Measurements from ENCODE around the gene RPL22.
A peak's percentile ranks its signal among the peaks of the same experiment; 100 is the strongest.

Gene RPL22

GRCh38 chr1:6183520-6183989 lies 15.8 kb downstream of the RPL22 start:
- no peak for DNase-seq
- Histone ChIP-seq H3K4me1 (ENCODE audit: control insufficient read depth, insufficient read depth, low read length, poor library complexity, severe bottlenecking) (peaks cover 15% of the 10 kb centered on the region), H3K4me3 (ENCODE audit: insufficient read depth, low read depth, low read length, poor library complexity, severe bottlenecking) (no peak overlapping the region), H3K9me3 (ENCODE audit: control insufficient read depth, low read length) (no peaks in the 10 kb centered on the region), H3K27me3 (replicated peaks; ENCODE audit: control insufficient read depth, insufficient read depth, low read length, poor library complexity, severe bottlenecking) (peaks cover 17% of the 10 kb centered on the region), H3K36me3 (ENCODE audit: control insufficient read depth, insufficient read depth, low read length) (peaks cover 9% of the 10 kb centered on the region), H3K27ac (ENCODE audit: insufficient read depth, low read length, poor library complexity, severe bottlenecking) (no peak overlapping the region)

DNA sequence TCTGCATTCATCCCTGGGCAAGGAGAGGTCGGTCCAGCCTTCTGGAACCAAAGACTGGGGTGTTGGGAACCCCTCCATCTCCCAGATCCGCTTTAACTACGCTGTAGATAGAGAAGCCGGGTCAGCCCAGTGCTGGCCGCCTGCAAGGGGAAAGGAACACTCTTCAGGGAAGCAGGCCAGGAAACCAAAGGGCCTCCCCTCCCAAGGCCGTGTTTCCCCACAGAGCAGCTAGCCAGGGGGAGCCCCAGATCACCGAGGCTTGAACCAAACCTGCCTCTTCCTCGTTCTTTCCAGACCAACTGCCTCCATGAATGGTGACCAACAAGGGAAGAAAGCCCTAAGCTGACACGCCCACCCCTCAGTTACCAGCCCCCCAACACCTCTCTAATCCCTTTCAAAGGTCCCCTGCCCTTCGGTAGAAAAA lies 18.0 kb downstream of the RPL22 start:
- H3K27ac ChIP-seq (ENCODE audit: insufficient read depth, low read length, poor library complexity, severe bottlenecking) = no peak overlapping the region
- H3K27me3 ChIP-seq (replicated peaks; ENCODE audit: control insufficient read depth, insufficient read depth, low read length, poor library complexity, severe bottlenecking) = peaks cover 33% of the 10 kb centered on the region
- no peak overlapping the region for H3K4me3 ChIP-seq (ENCODE audit: insufficient read depth, low read depth, low read length, poor library complexity, severe bottlenecking)
- no peaks in the 10 kb centered on the region for H3K36me3 ChIP-seq (ENCODE audit: control insufficient read depth, insufficient read depth, low read length)
- no peaks in the 10 kb centered on the region for H3K9me3 ChIP-seq (ENCODE audit: control insufficient read depth, low read length)
- no peak for DNase-seq
- peaks cover 16% of the 10 kb centered on the region for H3K4me1 ChIP-seq (ENCODE audit: control insufficient read depth, insufficient read depth, low read length, poor library complexity, severe bottlenecking)

- Histone ChIP-seq H3K36me3 (ENCODE audit: control insufficient read depth, insufficient read depth, low read length) (no peaks in the 10 kb centered on the region), H3K4me3 (ENCODE audit: insufficient read depth, low read depth, low read length, poor library complexity, severe bottlenecking) (peak overlapping the region; percentile 7), H3K27me3 (replicated peaks; ENCODE audit: control insufficient read depth, insufficient read depth, low read length, poor library complexity, severe bottlenecking) (peaks cover 33% of the 10 kb centered on the region), H3K4me1 (ENCODE audit: control insufficient read depth, insufficient read depth, low read length, poor library complexity, severe bottlenecking) (peaks cover 16% of the 10 kb centered on the region), H3K9me3 (ENCODE audit: control insufficient read depth, low read length) (no peaks in the 10 kb centered on the region), H3K27ac (ENCODE audit: insufficient read depth, low read length, poor library complexity, severe bottlenecking) (no peak overlapping the region)
- DNase-seq = no peak
Observed at GRCh38 chr1:6180707-6181311, 18.6 kb downstream of the RPL22 start.

- Histone ChIP-seq H3K27me3 (replicated peaks; ENCODE audit: control insufficient read depth, insufficient read depth, low read length, poor library complexity, severe bottlenecking) (peaks cover 33% of the 10 kb centered on the region), H3K9me3 (ENCODE audit: control insufficient read depth, low read length) (no peaks in the 10 kb centered on the region), H3K36me3 (ENCODE audit: control insufficient read depth, insufficient read depth, low read length) (no peaks in the 10 kb centered on the region), H3K4me3 (ENCODE audit: insufficient read depth, low read depth, low read length, poor library complexity, severe bottlenecking) (peak within 1 kb of the TSS; percentile 7), H3K27ac (ENCODE audit: insufficient read depth, low read length, poor library complexity, severe bottlenecking) (no peak within 1 kb of the TSS), H3K4me1 (ENCODE audit: control insufficient read depth, insufficient read depth, low read length, poor library complexity, severe bottlenecking) (peaks cover 16% of the 10 kb centered on the region)
- DNase-seq = peak in 1 of 3 donors; percentile 8
Observed at GRCh38 chr1:6180268-6180706, 19.1 kb downstream of the RPL22 start, which contains the start of gene CHD5. CHD5 (minus strand) TSS chr1:6180321; CDS start chr1:6180023, 298 bp downstream.

- peaks cover 33% of the 10 kb centered on the region for H3K27me3 ChIP-seq (replicated peaks; ENCODE audit: control insufficient read depth, insufficient read depth, low read length, poor library complexity, severe bottlenecking)
Observed at GRCh38 chr1:6179564-6180175, 19.7 kb downstream of the RPL22 start.

GRCh38 chr1:6178751-6179563 lies 20.4 kb downstream of the RPL22 start:
- H3K4me1 ChIP-seq (ENCODE audit: control insufficient read depth, insufficient read depth, low read length, poor library complexity, severe bottlenecking) = peaks cover 16% of the 10 kb centered on the region
- no peak overlapping the region for H3K27ac ChIP-seq (ENCODE audit: insufficient read depth, low read length, poor library complexity, severe bottlenecking)
- no peak for DNase-seq
- peaks cover 33% of the 10 kb centered on the region for H3K27me3 ChIP-seq (replicated peaks; ENCODE audit: control insufficient read depth, insufficient read depth, low read length, poor library complexity, severe bottlenecking)
- no peaks in the 10 kb centered on the region for H3K9me3 ChIP-seq (ENCODE audit: control insufficient read depth, low read length)
- H3K4me3 ChIP-seq (ENCODE audit: insufficient read depth, low read depth, low read length, poor library complexity, severe bottlenecking) = no peak overlapping the region
- H3K36me3 ChIP-seq (ENCODE audit: control insufficient read depth, insufficient read depth, low read length) = no peaks in the 10 kb centered on the region

More at GRCh38 chr1:6179564-6180175, 19.7 kb downstream of the RPL22 start:
- H3K27ac ChIP-seq (ENCODE audit: insufficient read depth, low read length, poor library complexity, severe bottlenecking) = no peak overlapping the region
- peaks cover 16% of the 10 kb centered on the region for H3K4me1 ChIP-seq (ENCODE audit: control insufficient read depth, insufficient read depth, low read length, poor library complexity, severe bottlenecking)
- H3K36me3 ChIP-seq (ENCODE audit: control insufficient read depth, insufficient read depth, low read length) = no peaks in the 10 kb centered on the region
- H3K4me3 ChIP-seq (ENCODE audit: insufficient read depth, low read depth, low read length, poor library complexity, severe bottlenecking) = no peak overlapping the region
- DNase-seq = no peak
- H3K9me3 ChIP-seq (ENCODE audit: control insufficient read depth, low read length) = no peaks in the 10 kb centered on the region

DNA sequence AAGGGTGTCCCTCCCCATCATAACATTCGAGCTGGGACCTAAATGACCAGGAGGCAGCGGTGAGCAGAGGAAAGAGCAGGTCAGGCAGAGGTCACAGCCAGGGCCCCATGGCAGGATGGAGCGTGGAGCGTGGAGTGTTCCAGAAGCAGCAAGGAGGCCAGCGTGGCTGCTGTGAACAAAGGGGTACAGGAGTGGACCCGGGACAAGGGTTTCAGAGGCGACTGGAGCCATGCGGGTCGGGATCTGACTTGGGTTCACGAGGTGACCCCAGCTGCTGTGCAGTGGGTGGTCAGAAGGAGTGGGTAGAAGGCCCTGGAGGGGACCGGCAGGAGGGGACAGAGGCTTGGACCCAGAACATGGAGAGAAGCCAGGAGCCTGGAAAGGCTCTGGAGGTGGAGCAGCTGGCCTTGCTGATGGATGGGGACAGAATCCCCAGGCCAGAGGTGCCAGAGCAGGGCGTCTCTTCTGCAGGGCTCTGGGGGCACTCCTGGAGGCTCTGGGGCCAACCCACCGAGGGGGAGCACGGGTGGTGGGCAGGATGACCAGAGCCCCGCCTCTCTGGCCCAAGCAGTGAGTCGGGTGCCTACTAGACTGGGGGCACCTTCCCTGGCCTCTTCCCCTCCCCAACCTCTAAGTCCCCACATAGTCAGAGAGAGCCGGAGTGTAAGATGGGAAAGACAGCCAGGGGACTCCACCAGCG lies 21.6 kb downstream of the RPL22 start:
- no peaks in the 10 kb centered on the region for H3K36me3 ChIP-seq (ENCODE audit: control insufficient read depth, insufficient read depth, low read length)
- peaks cover 33% of the 10 kb centered on the region for H3K27me3 ChIP-seq (replicated peaks; ENCODE audit: control insufficient read depth, insufficient read depth, low read length, poor library complexity, severe bottlenecking)
- no peak overlapping the region for H3K27ac ChIP-seq (ENCODE audit: insufficient read depth, low read length, poor library complexity, severe bottlenecking)
- DNase-seq = no peak
- H3K4me3 ChIP-seq (ENCODE audit: insufficient read depth, low read depth, low read length, poor library complexity, severe bottlenecking) = no peak overlapping the region
- no peaks in the 10 kb centered on the region for H3K9me3 ChIP-seq (ENCODE audit: control insufficient read depth, low read length)
- H3K4me1 ChIP-seq (ENCODE audit: control insufficient read depth, insufficient read depth, low read length, poor library complexity, severe bottlenecking) = peaks cover 16% of the 10 kb centered on the region

GRCh38 chr1:6176779-6177178 lies 22.6 kb downstream of the RPL22 start:
- Histone ChIP-seq H3K9me3 (ENCODE audit: control insufficient read depth, low read length) (no peaks in the 10 kb centered on the region), H3K36me3 (ENCODE audit: control insufficient read depth, insufficient read depth, low read length) (no peaks in the 10 kb centered on the region), H3K27me3 (replicated peaks; ENCODE audit: control insufficient read depth, insufficient read depth, low read length, poor library complexity, severe bottlenecking) (peaks cover 33% of the 10 kb centered on the region), H3K27ac (ENCODE audit: insufficient read depth, low read length, poor library complexity, severe bottlenecking) (no peak overlapping the region), H3K4me1 (ENCODE audit: control insufficient read depth, insufficient read depth, low read length, poor library complexity, severe bottlenecking) (peaks cover 16% of the 10 kb centered on the region), H3K4me3 (ENCODE audit: insufficient read depth, low read depth, low read length, poor library complexity, severe bottlenecking) (no peak overlapping the region)
- no peak for DNase-seq

GRCh38 chr1:6175411-6175828 lies 24.0 kb downstream of the RPL22 start:
- no peak for DNase-seq
- no peak overlapping the region for H3K27ac ChIP-seq (ENCODE audit: insufficient read depth, low read length, poor library complexity, severe bottlenecking)
- H3K27me3 ChIP-seq (replicated peaks; ENCODE audit: control insufficient read depth, insufficient read depth, low read length, poor library complexity, severe bottlenecking) = peaks cover 26% of the 10 kb centered on the region
- no peak overlapping the region for H3K4me3 ChIP-seq (ENCODE audit: insufficient read depth, low read depth, low read length, poor library complexity, severe bottlenecking)
- peaks cover 8% of the 10 kb centered on the region for H3K4me1 ChIP-seq (ENCODE audit: control insufficient read depth, insufficient read depth, low read length, poor library complexity, severe bottlenecking)
- no peaks in the 10 kb centered on the region for H3K9me3 ChIP-seq (ENCODE audit: control insufficient read depth, low read length)
- no peaks in the 10 kb centered on the region for H3K36me3 ChIP-seq (ENCODE audit: control insufficient read depth, insufficient read depth, low read length)
